ENCODE measurements around the gene TUBA3E. TPM values are rescaled to one million over a fixed set of nuclear protein-coding genes. Genes with fewer than 3 reads are reported as not detected.
"Not testable (repeated sequence)": the region's sequence is repeated elsewhere in the genome, so short reads cannot be mapped to it uniquely, and the experiment has no call there.

TUBA3E gene
- total and polyA plus RNA-seq, 9 of the 15 experiments (the other 6 are each of a cell fraction or from before 2014, with no cell fraction given), result 0.09 to 0.30 (median 0.13) TPM; not detected in 3

- TF ChIP-seq, protein P1, sequence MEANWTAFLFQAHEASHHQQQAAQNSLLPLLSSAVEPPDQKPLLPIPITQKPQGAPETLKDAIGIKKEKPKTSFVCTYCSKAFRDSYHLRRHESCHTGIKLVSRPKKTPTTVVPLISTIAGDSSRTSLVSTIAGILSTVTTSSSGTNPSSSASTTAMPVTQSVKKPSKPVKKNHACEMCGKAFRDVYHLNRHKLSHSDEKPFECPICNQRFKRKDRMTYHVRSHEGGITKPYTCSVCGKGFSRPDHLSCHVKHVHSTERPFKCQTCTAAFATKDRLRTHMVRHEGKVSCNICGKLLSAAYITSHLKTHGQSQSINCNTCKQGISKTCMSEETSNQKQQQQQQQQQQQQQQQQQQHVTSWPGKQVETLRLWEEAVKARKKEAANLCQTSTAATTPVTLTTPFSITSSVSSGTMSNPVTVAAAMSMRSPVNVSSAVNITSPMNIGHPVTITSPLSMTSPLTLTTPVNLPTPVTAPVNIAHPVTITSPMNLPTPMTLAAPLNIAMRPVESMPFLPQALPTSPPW (CRISPR knock-in tag; IDR thresholded peaks at IDR 0.05), result peak; percentile 45; the same call in 1 of the 2 replicates
- TF ChIP-seq ZKSCAN1 (IDR thresholded peaks at IDR 0.05; ENCODE audit: low read depth, low read length) (0 out of 2 replicates have a peak, but pooled peaks have one; percentile 14), GABPA (tag; conservative IDR thresholded peaks at IDR 0.05; ENCODE audit: low read depth) (0 out of 2 replicates have a peak, but pooled peaks have one; percentile 21), SMARCA4 (IDR thresholded peaks at IDR 0.05) (peak; percentile 51), MYC (IDR thresholded peaks at IDR 0.05; ENCODE audit: low read depth, low read length) (0 out of 2 replicates have a peak, but pooled peaks have one; percentile 17), PRDM10 (IDR thresholded peaks at IDR 0.05; ENCODE audit: partially characterized antibody) (peak; percentile 88), TFAP4 (CRISPR knock-in tag; IDR thresholded peaks at IDR 0.05; ENCODE audit: borderline replicate concordance) (peak; percentile 70; the same call in 1 of the 2 replicates), FOXK2 (conservative IDR thresholded peaks at IDR 0.05 in 1 of 2, IDR thresholded peaks at IDR 0.05 in 1 of 2; ENCODE audit: low read depth in 2 of 2) (peak; percentile 61 to 77; a peak in 3 of 4 replicates), HDAC1 (IDR thresholded peaks at IDR 0.05) (peak in 1 of 2 experiments; percentile 87; a peak in 2 of 4 replicates), MNT (conservative IDR thresholded peaks at IDR 0.05) (peak in 1 of 2 experiments; percentile 60; a peak in 2 of 4 replicates), SMARCE1 (IDR thresholded peaks at IDR 0.05) (peak; percentile 47; the same call in 1 of the 2 replicates), DACH1 (IDR thresholded peaks at IDR 0.05; ENCODE audit: partially characterized antibody) (peak; percentile 34), ELF1 (tag; IDR thresholded peaks at IDR 0.05) (peak; percentile 69), GATAD2A (IDR thresholded peaks at IDR 0.05) (peak; percentile 48; the same call in 1 of the 2 replicates), RAD21 (CRISPR knock-in tag; conservative IDR thresholded peaks at IDR 0.05 in 1 of 2, IDR thresholded peaks at IDR 0.05 in 1 of 2) (peak in 1 of 2 experiments; percentile 53; a peak in 2 of 4 replicates), DPF2 (IDR thresholded peaks at IDR 0.05) (peak; percentile 64; the same call in 1 of the 2 replicates)
- TF ChIP-seq MYC (CRISPR knock-in tag; IDR thresholded peaks at IDR 0.05; ENCODE audit: borderline replicate concordance, low read depth), result not testable (repeated sequence)
Measured at GRCh38 chr2:130160838-130161705, 37.2 kb downstream of the TUBA3E start (continued).

Data from K562 (cell line).